ENCODE results near the gene E4F1.

E4F1 gene

DNA sequence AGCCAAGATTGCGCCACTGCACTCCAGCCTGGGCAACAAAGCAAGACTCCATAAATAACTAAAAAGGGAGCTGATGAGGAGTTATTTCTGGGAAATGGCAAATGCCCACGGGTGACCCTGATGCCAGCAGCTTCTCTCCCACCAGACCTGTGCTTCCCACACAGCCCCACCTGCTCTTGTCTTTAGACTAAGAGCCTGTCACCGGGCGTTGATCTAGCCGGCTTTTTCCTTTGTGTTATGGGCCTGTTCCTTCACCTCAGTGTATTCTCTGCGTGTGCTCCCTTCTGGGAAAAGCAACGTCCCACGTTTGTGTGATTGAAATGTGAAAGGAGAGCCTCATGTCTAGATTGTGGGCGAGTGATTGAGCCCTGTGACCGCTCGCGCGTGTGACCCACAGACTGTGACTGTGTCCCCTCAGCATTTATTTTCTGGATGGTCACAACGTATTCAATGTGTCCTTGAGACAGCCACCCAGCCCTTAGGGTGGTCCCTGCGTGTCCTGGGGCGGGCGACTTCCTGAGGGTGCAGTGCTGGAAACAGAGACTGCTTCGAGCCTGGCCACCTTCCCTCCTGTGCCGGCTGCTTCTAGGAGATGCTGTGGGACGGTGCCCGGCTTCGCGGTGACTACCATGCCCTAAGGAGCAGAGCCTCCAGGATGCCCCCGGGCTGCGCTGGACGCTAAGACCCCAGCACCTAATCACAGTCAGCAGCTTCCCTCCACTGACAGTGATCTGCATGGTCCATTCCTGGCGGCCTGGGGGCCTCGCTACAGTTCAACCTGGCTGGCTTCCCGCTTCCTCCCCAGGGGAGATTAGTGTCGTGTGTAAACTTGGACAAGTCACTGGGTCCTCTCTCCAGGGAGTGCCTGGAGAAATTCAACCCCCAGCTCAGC, 52.3 kb downstream of the E4F1 start:
- no peak for DNase-seq

DNA sequence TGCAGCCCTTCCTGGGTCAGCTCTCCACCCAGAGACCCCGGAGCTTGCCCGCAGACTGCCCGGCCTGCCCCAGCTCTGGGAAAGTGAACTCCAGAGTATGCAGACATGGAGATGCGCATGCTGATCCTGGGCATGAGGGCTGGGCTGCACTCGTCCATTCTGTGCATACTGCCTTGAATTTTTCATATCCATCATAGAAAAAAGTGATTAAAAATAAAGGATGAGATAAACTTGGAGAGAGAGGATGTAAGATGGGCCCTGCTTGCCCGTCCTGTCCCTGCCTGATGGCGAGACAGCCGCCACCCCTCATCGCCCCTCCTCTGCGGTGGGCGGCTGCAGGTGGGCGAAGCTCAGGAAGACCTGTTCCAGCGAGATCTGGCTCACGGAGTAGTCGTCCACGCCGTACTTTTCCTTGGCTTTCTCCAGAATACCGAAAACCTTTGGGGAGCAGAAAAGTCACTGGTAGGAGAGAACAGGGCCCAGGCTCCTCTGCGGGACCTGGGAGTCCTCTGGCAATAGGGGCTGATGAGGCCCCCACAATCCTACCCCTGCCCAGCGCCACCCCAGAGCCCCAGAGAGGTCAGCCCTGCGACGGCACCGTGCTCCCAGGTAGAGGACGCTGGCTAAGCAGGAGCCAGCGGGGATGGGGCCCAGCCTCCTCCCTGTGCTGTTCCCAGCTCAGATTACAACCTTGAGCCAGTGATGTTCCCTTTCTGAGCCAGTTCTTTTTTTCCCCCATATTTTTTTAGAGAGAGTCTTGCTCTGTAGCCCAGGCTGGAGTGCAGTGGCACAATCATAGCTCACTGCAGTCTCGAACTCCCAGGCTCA, 53.2 kb downstream of the E4F1 start:
- DNase-seq: no peak

DNA sequence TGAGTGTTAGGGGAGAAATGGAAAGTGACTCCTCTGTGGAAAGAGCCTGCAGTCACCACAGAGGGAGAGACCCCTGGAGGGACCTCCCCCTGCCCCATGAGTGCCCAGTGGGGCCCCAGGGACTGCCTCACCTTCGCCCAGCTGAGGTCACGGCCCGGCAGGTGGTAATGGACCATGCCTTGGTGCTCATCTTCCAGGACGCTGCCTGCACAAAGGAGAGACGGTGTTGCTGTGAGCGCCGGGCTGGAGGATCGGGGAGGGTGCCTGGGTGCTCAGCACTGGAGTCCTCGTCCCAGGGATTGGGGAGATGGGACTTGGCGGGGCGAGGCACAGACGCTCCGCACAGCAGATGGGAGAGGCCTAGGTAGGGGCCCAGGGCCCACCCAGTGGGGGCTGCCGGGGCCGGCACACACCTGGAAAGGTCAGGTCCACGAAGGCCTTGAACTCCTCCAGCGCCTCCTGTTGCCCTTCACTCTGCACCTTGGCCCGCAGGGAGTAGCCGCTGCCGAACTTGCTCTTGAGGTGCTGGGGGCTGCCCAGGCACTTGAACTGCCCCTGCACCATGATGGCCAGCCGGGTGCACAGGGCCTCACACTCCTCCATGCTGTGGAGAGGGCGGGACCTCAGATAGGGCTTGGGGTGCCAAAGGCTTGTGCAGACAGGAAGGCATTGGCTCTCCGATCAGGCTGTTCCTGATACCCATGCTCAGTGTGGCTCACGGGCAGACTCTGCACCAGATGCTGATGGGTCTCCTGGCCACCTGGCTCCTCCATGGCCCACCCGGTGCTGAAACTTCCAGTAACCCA, 54.3 kb downstream of the E4F1 start:
- DNase-seq: no peak

DNA sequence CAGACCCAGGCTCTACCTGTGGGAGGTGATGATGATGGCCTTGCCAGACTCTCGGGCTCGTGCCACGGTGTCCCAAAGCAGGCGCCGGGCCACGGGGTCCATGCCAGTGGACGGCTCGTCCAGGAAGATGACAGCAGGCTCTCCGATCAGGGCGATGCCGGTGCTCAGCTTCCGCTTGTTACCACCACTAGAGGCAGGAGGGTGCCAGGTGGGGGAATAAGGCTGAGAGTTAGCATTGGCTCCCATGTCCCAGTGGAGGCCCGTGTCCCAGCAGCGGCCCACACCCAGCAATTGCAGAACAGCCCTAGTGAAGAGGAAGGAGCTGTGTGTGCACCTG, 54.8 kb downstream of the E4F1 start:
- DNase-seq: no peak

DNA sequence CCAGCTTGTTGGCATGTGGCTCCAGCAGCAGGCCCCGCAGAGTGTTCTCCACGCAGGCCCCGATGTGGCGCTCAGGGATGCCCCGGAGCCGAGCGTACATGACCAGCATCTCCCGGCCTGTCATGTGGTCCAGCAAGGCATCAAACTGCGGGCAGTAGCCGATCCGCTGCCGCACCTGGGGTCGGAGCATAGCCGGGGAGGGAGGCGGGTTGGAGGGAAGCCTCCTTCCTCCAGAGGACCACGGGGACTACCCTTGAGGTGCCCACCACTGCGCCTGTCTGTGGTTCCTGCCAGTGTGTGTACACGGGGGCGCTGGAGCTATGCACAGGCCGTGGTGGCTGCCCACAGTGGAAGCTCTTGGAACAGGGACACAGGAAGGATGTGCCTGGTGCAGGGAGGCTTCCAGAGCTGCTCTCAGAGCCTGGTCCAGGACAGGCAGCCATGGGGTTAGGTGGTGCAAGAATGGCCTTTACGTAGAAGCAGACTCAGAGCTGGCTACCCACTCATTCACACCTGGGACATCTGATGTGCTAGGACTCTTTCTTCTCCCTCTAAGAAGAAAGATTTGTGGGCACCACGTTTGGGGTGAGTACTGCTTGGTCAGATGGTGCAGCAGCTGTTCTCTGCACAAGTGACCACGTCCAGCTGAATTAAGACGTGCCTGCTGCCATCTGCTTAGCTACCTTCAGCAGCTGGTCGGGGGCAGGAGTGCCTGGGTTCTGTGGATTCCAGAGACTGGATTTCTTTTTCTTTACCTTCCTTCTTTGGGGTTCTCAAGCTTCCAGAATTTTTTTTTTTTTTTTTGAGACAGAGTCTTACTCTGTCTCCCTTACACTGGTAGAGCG, 55.8 kb downstream of the E4F1 start:
- DNase-seq: no peak

DNA sequence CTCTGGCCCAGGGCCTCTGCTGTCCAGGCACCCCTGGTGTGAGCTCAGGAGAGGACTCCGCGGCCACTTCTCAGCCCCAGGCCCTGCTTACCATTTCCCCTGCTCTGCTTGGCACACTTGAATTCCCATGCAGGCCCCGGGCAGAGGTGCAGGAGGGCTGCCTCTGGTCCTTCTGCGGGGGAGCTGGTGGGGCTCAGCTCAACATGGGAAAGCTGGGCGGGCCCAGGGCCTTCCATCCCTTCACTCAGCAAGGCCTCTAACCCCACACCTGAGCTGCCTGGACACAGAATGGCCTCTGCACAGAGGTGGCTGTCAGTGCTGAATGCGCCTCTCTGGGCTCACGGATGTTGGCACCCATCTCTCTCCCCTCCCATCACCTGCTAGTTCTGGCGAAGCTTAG, 57.1 kb downstream of the E4F1 start:
- DNase-seq: no peak

DNA sequence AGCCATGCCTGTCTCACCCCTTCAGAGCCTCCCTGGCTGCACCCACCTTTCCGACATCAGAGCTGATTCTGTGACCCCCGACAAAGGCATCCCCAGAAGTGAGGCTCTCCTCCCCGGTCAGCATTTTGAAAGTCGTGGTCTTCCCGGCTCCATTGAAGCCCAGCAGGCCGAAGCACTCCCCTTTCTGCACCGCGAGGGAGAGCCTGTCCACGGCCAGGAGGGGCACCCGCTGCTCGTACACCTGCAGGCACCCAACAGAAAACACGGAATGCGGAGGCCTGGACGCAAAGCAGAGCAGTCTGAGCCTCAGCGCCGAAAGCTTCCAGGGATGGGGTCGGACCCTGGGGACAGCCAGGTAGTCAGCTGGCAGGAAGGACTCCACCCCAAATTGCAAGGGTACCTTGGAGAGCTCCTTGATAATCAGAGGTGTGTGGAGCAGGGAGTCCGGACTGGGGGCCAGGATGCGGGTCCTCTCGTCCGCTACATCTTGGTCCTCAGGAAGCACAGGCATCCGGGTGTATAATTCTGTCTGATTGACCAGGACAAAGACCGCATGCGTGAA, 57.7 kb downstream of the E4F1 start:
- DNase-seq: no peak

DNA sequence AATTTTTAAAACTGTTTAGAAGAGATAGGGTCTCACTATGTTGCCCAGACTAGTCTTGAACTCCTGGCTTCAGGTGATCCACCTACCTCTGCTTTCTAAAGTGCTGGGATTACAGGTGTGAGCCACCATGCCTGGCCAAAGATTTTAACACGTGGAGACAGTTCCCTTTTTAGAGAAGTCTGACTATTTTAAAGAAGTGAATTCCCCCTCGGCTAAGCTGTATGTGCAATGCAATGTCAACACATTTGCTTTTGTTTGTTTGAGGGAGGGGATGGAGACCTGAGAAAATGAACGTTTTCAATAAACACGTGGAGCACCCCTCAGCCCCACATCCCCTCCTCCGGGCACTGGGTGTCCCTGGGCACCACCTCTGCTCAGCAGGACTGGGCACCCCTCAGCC, 58.9 kb downstream of the E4F1 start:
- no peak for DNase-seq

DNA sequence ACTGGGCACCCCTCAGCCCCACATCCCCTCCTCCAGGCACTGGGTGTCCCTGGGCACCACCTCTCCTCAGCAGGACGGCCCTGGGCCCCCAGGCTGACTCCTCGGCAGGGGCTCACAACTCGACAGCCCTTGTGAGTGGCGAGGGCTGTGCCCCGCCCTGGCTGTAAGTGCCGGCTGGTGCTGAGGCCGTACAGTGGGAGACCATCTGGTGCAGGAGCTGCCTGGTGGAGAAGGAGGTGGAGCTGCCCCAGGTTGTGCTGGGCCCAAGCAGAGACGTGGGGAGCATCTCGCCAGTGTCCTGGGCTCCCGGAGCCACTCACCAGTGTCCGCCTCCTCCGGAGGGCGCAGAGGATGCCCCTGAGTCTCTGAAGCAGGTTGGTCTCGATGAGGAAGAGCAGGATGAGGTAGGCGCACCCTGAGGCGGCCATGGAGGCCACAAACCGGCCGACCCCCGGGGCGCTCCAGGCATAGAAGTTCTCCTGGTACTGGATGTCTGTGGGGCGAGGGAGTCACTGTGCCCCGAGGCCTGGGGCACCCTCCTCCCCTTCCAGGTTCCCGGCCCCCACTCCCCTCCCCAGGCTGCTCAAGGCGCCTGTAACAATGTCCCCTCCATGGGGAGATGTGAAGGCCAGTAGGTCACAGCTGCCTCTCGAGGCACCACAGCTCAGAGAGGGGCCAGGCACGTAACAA, 59.6 kb downstream of the E4F1 start:
- DNase-seq: no peak

DNA sequence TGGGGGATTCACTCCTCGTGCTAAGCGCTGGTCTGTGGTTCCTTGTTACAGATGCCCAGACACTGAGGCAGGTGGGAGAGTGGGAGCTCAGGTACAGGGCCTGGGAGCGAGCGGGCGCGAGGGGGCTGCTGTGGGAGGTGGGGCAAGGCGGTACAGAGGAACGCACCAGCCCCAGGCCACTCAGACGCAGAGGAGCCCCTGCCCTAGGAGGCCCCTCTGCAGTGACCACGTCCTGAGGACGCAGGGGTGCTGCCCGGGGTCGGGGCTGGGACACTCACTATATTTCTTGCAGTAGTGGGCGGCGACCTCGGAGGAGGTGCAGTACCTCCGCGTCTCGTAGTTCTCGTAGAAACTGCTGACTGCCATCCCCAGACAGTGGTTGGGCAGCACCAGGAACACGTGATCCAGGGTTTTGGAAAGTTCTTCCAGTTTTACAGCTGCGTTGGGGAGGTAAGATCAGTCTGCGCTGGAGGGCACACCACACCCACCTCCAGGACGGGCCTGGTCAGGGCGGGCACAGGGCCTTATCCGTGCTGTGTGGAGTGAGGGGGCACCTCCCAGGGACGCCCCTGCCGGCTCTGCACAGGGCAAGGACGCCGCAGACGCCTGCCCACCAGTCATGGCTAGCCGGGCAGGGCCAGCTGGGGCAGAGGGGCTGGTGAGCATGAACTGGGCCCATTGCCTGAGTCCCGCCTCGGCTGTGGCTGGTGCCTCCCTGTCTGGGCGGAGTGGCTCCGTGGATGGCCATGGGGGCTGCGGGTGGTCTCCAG, 60.8 kb downstream of the E4F1 start:
- DNase-seq: no peak

DNA sequence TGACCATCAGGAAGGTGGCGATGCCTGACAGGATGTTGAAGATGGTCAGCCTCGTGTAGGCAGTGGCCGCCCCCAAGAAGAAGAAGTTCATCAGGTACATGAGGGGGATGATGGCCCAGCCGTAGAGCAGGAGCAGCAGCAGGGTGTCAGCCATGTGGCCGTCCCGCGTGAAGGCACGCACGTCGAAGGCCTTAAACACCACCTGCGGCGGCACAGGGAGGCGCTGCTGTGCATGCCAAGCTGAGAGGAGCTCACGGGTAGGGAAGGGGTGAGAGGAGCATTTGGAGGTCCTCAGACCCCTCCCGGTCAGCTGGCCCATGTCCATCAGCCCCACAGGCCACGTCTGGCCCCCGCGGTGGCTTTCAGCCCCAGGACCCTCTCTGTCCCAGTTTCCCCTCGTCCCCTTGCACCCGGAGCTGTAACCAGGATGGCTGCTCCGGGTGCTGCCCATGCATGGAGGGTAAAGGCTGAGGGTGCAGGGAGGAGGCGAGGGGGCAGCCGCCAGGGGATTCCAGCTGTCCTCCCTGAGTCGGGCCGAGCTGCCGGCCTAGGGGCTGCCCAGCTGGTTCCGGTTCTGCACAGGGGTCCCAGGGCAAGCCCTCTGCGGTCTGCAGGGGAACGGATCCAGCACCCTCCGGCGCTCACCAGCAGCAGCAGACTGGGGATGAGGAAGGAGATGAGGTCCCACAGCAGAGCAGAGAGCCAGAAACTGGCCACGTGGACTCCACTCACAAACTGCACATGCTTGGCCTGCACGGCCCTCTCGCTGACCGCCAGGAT, 61.6 kb downstream of the E4F1 start:
- no peak for DNase-seq
